HG02870 (cell line): ENCODE results near the gene METRN.

ENCODE experiments used
- ATAC-seq: cut with Tn5 transposase; IDR thresholded peaks from one replicate; pipeline ENCODE4 v1.9.1; 2021; ENCODE audit warnings: mild to moderate bottlenecking, moderate library complexity; ENCODE audit not compliant: unreplicated experiment

The METRN gene

GRCh38 chr16:714558-715476 lies at the start of gene METRN:
METRN (plus strand) TSS chr16:715118; CDS start chr16:715290, 172 bp downstream.
- ATAC-seq, result peak; percentile 65

- ATAC-seq, result no peak
Observed at GRCh38 chr16:666572-666971, 48.3 kb upstream of the METRN start.

- ATAC-seq, result no peak
Observed at GRCh38 chr16:667113-667779, 47.7 kb upstream of the METRN start.

GRCh38 chr16:667780-668518 lies 47.0 kb upstream of the METRN start, which contains the start of gene RHOT2:
RHOT2 (plus strand) TSS chr16:668132; CDS start chr16:668200, 68 bp downstream.
- peak; percentile 77 for ATAC-seq

- ATAC-seq, result no peak
Observed at GRCh38 chr16:668519-669171, 46.3 kb upstream of the METRN start.

GRCh38 chr16:669666-670065 lies 45.3 kb upstream of the METRN start:
- ATAC-seq, result no peak

- no peak for ATAC-seq
Observed at GRCh38 chr16:670485-671352, 44.2 kb upstream of the METRN start.

- ATAC-seq, result no peak
Observed at GRCh38 chr16:671353-672131, 43.4 kb upstream of the METRN start.

GRCh38 chr16:672371-672770 lies 42.5 kb upstream of the METRN start:
- no peak for ATAC-seq

GRCh38 chr16:672851-673250 lies 42.1 kb upstream of the METRN start:
- no peak for ATAC-seq

- no peak for ATAC-seq
Observed at GRCh38 chr16:673399-673991, 41.4 kb upstream of the METRN start.

- ATAC-seq, result no peak
Observed at GRCh38 chr16:674214-674881, 40.6 kb upstream of the METRN start.

GRCh38 chr16:674968-675883 lies 39.7 kb upstream of the METRN start, which contains the start of gene RHBDL1:
RHBDL1 (plus strand) TSS chr16:675671; CDS start chr16:675791, 120 bp downstream.
- ATAC-seq, result no peak

GRCh38 chr16:675884-676564 lies 38.9 kb upstream of the METRN start:
- ATAC-seq, result no peak

GRCh38 chr16:676565-676902 lies 38.4 kb upstream of the METRN start:
- ATAC-seq, result no peak

- no peak for ATAC-seq
Observed at GRCh38 chr16:676913-677312, 38.0 kb upstream of the METRN start.
